ENCODE measurements around the gene IFT81. TPM values are rescaled to one million over a fixed set of nuclear protein-coding genes. Genes with fewer than 3 reads are reported as not detected.
"Not testable (repeated sequence)": the region's sequence is repeated elsewhere in the genome, so short reads cannot be mapped to it uniquely, and the experiment has no call there.

Gene IFT81
- polyA plus RNA-seq, 2 of the 4 experiments (the other 2 are of a cell fraction) = 40.7 to 73.4 TPM

DNA sequence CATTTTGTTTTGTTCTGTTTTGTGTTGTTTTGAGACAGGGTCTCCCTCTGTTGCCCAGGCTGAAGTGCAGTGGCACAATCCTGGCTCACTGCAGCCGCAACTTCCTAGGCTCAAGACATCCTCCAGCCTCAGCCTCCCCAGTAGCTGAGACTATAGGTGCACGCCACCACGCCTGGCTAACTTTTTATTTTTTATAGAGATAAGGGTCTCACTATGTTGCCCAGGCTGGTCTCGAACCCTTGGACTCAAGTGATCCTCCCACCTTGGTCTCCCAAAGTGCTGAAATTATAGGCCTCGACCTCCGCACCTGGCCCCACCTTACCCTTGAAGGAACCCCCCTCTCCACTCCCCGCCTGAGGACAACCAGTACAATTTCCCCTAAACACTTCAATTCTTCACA is 7.5 kb upstream of the IFT81 start:
- CTCF ChIA-PET = interaction anchor here (1.5 to 2.2 kb wide), 4 partner anchors 11 to 17 kb away, joined by 3 to 7 read pairs (median 6); no protein-coding TSS in a partner anchor
- no peak for ATAC-seq
- peak overlapping the region in 1 of 2 experiments; percentile 68; a peak in 3 of 6 replicates for H3K27ac ChIP-seq
- FAIRE-seq = no peak
- WGBS (ENCODE audit: missing lambda C conversion rate) = 90% methylated on average over 7 of the region's 7 CpGs
- TF ChIP-seq BHLHE40 (IDR thresholded peaks at IDR 0.05; ENCODE audit: low read depth, low read length) (no peak), ZSCAN20 (CRISPR knock-in tag; IDR thresholded peaks at IDR 0.05) (no peak), HOXB13 (CRISPR knock-in tag; IDR thresholded peaks at IDR 0.05; ENCODE audit: low read depth) (no peak), RFX5 (IDR thresholded peaks at IDR 0.05) (no peak)
- H3K4me3 ChIP-seq = no peak overlapping the region
- POLR2A ChIA-PET = no interaction called here
- no peak overlapping the region for H3K4me2 ChIP-seq
- peaks cover 9% of the 10 kb centered on the region for H3K9me3 ChIP-seq
- peaks cover 14% of the 10 kb centered on the region for H3K4me1 ChIP-seq
- no peak for DNase-seq (ENCODE audit: low read depth in 1 of 2, low spot score in 1 of 2)

DNA sequence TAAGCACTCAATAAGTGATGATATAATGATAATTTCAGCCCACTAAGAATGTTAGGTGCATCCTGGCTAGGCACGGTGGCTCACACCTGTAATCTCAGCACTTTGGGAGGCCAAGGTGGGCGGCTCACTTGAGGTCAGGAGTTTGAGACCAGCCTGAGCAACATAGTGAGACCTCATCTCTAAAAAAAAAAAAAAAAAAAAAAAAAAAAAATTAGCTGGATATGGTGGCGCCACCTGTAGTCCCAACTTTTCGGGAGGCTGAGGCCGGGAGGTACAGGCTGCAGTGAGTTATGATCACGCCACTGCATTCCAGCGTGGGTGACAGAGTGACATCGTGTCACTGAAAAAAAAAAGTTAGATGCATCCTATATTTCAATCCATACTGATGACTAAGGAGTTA is 6.9 kb upstream of the IFT81 start:
- TF ChIP-seq, protein P1, sequence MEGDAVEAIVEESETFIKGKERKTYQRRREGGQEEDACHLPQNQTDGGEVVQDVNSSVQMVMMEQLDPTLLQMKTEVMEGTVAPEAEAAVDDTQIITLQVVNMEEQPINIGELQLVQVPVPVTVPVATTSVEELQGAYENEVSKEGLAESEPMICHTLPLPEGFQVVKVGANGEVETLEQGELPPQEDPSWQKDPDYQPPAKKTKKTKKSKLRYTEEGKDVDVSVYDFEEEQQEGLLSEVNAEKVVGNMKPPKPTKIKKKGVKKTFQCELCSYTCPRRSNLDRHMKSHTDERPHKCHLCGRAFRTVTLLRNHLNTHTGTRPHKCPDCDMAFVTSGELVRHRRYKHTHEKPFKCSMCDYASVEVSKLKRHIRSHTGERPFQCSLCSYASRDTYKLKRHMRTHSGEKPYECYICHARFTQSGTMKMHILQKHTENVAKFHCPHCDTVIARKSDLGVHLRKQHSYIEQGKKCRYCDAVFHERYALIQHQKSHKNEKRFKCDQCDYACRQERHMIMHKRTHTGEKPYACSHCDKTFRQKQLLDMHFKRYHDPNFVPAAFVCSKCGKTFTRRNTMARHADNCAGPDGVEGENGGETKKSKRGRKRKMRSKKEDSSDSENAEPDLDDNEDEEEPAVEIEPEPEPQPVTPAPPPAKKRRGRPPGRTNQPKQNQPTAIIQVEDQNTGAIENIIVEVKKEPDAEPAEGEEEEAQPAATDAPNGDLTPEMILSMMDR (IDR thresholded peaks at IDR 0.05) = peak; percentile 27; the same call in 2 of the 3 replicates
- TF ChIP-seq MAFK (IDR thresholded peaks at IDR 0.05; ENCODE audit: partially characterized antibody) (peak; percentile 39), RAD21 (conservative IDR thresholded peaks at IDR 0.05 in 1 of 2, IDR thresholded peaks at IDR 0.05 in 1 of 2) (peak in 1 of 2 experiments; percentile 6; a peak in 1 of 5 replicates)
- WGBS (ENCODE audit: missing lambda C conversion rate) = 52% methylated on average over 8 of the region's 8 CpGs

DNA sequence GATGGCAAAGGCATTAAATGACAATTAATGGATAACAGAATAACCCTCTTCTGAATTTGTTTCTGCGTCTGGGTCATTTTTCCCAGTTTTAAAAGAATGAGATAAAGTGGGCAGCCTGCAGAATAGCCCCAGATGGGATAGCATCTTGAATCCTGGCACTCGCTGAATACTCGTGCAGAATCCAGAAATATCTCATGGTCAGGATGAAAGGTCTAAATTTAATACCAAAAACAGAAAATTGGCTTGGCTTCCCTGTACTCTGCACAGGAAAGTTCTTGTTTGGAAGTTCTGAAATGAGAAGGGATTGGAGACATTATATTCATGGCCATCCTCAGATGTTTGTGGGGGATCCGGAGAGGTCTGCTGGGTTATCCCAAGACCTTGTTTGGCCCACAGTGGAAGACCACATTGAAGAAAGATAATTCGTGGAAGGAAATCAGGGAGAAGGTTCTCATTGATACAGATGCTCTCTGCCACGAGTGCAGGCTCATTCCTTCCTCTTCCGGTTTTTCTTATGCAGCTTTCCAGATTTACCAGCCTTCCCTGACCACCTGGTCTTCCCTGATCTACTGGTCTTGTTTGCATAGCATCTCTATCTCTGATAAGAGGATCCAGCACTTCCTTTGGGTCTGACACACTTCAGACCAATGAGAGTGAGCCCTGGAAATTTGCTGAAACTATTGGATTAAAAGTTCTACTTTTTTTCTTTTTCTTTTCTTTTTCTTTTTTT is 6.0 kb upstream of the IFT81 start:
- ATAC-seq (peak in 1 of 2 experiments; percentile 26; a peak in 4 of 6 replicates), FAIRE-seq (no peak), DNase-seq (ENCODE audit: low read depth in 1 of 2, low spot score in 1 of 2) (no peak)
- 74% methylated on average over 7 of the region's 7 CpGs for WGBS (ENCODE audit: missing lambda C conversion rate)
- Histone ChIP-seq H3K4me1 (peaks cover 15% of the 10 kb centered on the region), H3K4me3 (no peak overlapping the region), H3K27ac (peak overlapping the region; percentile 50 to 75; a peak in 5 of 6 replicates), H3K9me3 (no peaks in the 10 kb centered on the region), H3K4me2 (peak overlapping the region; percentile 11; the same call in 1 of the 3 replicates)
- TF ChIP-seq FOSB (CRISPR knock-in tag; IDR thresholded peaks at IDR 0.05) = no peak
- TF ChIP-seq NPAS2 (CRISPR knock-in tag; IDR thresholded peaks at IDR 0.05; ENCODE audit: borderline replicate concordance) = no peak
- TF ChIP-seq POLR2AphosphoS2 (conservative IDR thresholded peaks at IDR 0.05; ENCODE audit: low read length) = no peak
- TF ChIP-seq KDM5A (IDR thresholded peaks at IDR 0.05) = no peak
- no peak for TF ChIP-seq ESRRA (IDR thresholded peaks at IDR 0.05; ENCODE audit: borderline replicate concordance, low read length)
- no peak for TF ChIP-seq HDAC2 (IDR thresholded peaks at IDR 0.05)
- no peak for TF ChIP-seq CBX2 (IDR thresholded peaks at IDR 0.05; ENCODE audit: borderline replicate concordance, low read depth)
- TF ChIP-seq ZFP36 (IDR thresholded peaks at IDR 0.05; ENCODE audit: borderline replicate concordance, partially characterized antibody) = no peak
- no peak for TF ChIP-seq JUNB (IDR thresholded peaks at IDR 0.05)
- TF ChIP-seq RARB (CRISPR knock-in tag; IDR thresholded peaks at IDR 0.05) = no peak
- no peak for TF ChIP-seq CHD2 (IDR thresholded peaks at IDR 0.05; ENCODE audit: low read length, partially characterized antibody)
- TF ChIP-seq HOXB5 (CRISPR knock-in tag; IDR thresholded peaks at IDR 0.05) = no peak
- CTCF ChIA-PET = interaction anchor here (0.6 to 1.4 kb wide), 2 partner anchors 19 to 48 kb away, joined by 3 read pairs; no protein-coding TSS in a partner anchor
- POLR2A ChIA-PET = no interaction called here

More for the DNA sequence above, 6.9 kb upstream of the IFT81 start:
- POLR2A ChIA-PET; H3K9me3 ChIP-seq; DNase-seq (ENCODE audit: low read depth in 1 of 2, low spot score in 1 of 2); FAIRE-seq; H3K4me2 ChIP-seq; H3K4me3 ChIP-seq: not testable (repeated sequence)
- peak in 1 of 2 experiments; percentile 35; a peak in 3 of 6 replicates for ATAC-seq
- CTCF ChIA-PET = interaction anchor here (1.6 to 2.2 kb wide), 3 partner anchors 10 to 18 kb away, joined by 3 to 7 read pairs (median 7); no protein-coding TSS in a partner anchor
- Histone ChIP-seq H3K4me1 (peaks cover 12% of the 10 kb centered on the region), H3K27ac (peak overlapping the region in 1 of 2 experiments; percentile 68; a peak in 3 of 6 replicates)
